Lower leg skin (tissue), 4 donors: ENCODE measurements around the gene PDK1. TPM values are rescaled to one million over a fixed set of nuclear protein-coding genes. Genes with fewer than 3 reads are reported as not detected.

ENCODE experiments used
- DNase-seq, 2 donors: peaks; one replicate each; pipeline ENCODE4 v3.0.0-alpha.2; 2019; ENCODE audit warnings: low spot score in 2 of 2
- H3K4me3 ChIP-seq: fragments of 200-600 bp; sonication (generic); 2 replicates; pipeline ENCODE4 v1.5.1; 2017; ENCODE audit warnings: mild to moderate bottlenecking, low read depth; ENCODE audit not compliant: poor library complexity, severe bottlenecking
- POLR2A ChIP-seq, 2 donors: fragments of 450-650 bp; IDR thresholded peaks; one replicate each; pipeline ENCODE4 v1.6.1; 2016 to 2017; ENCODE audit warnings: antibody characterized with exemption in 2 of 2, mild to moderate bottlenecking in 1 of 2, moderate library complexity in 1 of 2
- WGBS, 2 donors: methylation state at CpG; one replicate each; pipeline ENCODE4 v1.1.5; 2018; 5-methylcytosine and 5-hydroxymethylcytosine counted together
- intact Hi-C: fragments of 100-400 bp; cut with DNase I; formaldehyde crosslinking; loops from one replicate; pipeline ENCODE4 v1.15.0; 2023; ENCODE audit warnings: low total_unique reads
- total RNA-seq, 4 donors: library from RNA; depleted of rRNA; stranded (reverse); fragments of >200 nt; gene quantifications; one replicate each; pipeline ENCODE4 v1.1.0, GENCODE V29; 2016
- TF ChIP-seq, protein P1 (sequence below), 3 donors: fragments of 450-650 bp; IDR thresholded peaks; one replicate each; pipeline ENCODE4 v1.5.1; 2016; ENCODE audit warnings: antibody characterized with exemption in 3 of 3, mild to moderate bottlenecking in 3 of 3, moderate library complexity in 2 of 3

Gene PDK1
- total RNA-seq, 4 donors from 2014 or later, result 34.8 to 117 (median 54.8) TPM

GRCh38 chr2:172615727-172616261 is 59.9 kb downstream of the PDK1 start:
- no peak overlapping the region for H3K4me3 ChIP-seq
- 73 to 87% methylated on average over 5 of the region's 5 CpGs for WGBS, 2 donors
- intact Hi-C loops, result no loop called here
- DNase-seq, result no peak
- no peak for TF ChIP-seq POLR2A (IDR thresholded peaks at IDR 0.05)
- TF ChIP-seq, protein P1, sequence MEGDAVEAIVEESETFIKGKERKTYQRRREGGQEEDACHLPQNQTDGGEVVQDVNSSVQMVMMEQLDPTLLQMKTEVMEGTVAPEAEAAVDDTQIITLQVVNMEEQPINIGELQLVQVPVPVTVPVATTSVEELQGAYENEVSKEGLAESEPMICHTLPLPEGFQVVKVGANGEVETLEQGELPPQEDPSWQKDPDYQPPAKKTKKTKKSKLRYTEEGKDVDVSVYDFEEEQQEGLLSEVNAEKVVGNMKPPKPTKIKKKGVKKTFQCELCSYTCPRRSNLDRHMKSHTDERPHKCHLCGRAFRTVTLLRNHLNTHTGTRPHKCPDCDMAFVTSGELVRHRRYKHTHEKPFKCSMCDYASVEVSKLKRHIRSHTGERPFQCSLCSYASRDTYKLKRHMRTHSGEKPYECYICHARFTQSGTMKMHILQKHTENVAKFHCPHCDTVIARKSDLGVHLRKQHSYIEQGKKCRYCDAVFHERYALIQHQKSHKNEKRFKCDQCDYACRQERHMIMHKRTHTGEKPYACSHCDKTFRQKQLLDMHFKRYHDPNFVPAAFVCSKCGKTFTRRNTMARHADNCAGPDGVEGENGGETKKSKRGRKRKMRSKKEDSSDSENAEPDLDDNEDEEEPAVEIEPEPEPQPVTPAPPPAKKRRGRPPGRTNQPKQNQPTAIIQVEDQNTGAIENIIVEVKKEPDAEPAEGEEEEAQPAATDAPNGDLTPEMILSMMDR (IDR thresholded peaks at IDR 0.05), result no peak

DNA sequence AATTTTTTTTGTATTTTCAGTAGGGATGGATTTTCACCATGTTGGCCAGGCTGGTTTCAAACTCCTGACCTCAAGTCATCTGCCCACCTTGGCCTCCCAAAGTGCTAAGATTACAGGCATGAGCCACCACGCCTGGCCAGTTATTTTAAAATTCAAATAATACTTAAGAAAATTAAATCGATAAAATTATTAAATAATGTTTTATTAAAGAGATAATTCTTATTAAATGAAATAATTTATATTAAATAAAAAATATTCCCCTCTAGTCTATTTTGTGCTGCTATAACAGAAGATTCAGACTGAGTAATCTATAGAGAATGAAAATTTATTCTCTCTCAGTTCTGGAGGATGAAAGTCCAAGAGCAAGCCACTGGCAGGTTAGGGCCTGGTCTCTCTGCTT is 61.2 kb downstream of the PDK1 start:
- no peak overlapping the region for H3K4me3 ChIP-seq
- WGBS, 2 donors, result 93 to 97% methylated on average over 2 of the region's 2 CpGs
- DNase-seq, result no peak
- intact Hi-C loops, result no loop called here
- no peak for TF ChIP-seq POLR2A (IDR thresholded peaks at IDR 0.05)
- TF ChIP-seq, protein P1 (IDR thresholded peaks at IDR 0.05), result no peak

DNA sequence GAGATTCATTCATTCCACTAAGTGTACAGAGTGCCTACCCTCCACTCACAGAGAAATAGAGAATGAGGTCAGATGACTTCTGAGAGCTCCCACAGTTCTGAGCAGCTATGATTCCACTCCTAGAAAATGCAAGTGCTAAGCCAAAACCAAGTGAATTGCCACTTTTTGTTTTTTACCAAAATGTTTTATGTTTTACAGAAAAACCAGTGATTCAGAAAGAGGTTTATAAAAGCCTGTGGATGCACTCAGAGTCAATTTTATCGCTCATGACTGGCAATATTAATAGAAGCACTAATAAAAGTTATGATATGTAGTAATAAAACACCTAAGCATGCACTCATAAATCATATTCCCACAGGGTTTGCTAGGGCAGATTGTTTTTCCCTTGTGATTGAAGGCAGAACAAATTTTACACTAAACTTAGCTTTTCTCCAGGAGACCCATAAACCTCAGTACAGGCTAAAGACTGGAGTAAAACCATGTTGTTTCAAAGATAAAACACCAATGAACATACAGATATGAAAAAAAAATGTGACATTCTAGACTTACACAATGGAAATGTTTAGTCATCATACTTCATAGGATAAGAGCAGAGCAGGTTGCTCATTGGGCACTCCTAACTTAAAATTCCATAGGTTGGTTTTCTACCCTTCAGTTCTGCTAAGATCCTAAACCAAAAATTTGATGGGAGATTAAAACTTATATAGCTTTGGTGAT is 67.5 kb downstream of the PDK1 start:
- 58 to 61% methylated on average over 1 of the region's 1 CpG for WGBS, 2 donors
- intact Hi-C loops, result no loop called here
- DNase-seq, result no peak
- TF ChIP-seq POLR2A (IDR thresholded peaks at IDR 0.05), result no peak
- H3K4me3 ChIP-seq, result no peak overlapping the region

DNA sequence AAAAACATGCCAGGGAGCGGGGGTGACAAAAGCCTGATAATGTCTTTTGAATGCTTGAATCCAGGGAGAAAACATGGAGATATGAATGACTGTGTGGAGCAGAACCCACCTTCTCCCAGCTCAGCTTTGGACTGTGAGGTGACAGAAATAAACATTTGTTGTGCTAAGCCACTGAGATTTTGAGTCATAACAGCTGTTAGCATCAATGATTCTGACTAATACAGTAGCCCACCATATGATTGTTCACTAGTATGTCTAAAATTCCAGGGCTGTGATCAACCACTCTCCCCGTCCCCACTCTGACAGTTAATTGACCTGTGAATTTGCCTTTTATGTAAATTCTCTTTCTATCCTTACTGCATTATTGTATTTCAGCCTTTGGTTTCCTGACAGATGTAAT is 69.1 kb downstream of the PDK1 start:
- WGBS, 2 donors, result 92 to 98% methylated on average over 2 of the region's 2 CpGs
- DNase-seq, result no peak
- intact Hi-C loops, result no loop called here
- H3K4me3 ChIP-seq, result no peak overlapping the region
- no peak for TF ChIP-seq POLR2A (IDR thresholded peaks at IDR 0.05)
- TF ChIP-seq, protein P1 (IDR thresholded peaks at IDR 0.05), result no peak

DNA sequence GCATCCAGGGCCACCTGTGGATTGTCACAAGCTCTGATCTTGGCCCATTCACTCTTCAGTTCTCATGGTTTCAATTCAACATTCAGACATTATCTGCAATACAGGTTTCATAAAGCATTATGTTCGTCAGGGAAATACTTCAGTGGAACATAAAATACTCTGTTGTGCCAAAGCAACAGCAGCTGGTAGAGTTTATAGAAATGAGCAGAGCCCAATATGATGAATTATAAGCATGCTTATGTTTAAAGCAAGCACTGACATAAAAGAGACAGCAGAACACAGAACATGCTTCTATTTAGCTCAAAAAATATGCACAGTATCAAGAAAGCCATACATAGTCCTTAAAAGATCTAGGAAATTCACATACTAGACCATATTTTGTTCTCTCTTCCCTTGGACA is 71.3 kb downstream of the PDK1 start:
- H3K4me3 ChIP-seq, result no peak overlapping the region
- intact Hi-C loops, result no loop called here
- DNase-seq, result no peak
- 93 to 100% methylated on average over 1 of the region's 1 CpG for WGBS, 2 donors
- TF ChIP-seq POLR2A (IDR thresholded peaks at IDR 0.05), result no peak
- TF ChIP-seq, protein P1 (IDR thresholded peaks at IDR 0.05), result no peak

DNA sequence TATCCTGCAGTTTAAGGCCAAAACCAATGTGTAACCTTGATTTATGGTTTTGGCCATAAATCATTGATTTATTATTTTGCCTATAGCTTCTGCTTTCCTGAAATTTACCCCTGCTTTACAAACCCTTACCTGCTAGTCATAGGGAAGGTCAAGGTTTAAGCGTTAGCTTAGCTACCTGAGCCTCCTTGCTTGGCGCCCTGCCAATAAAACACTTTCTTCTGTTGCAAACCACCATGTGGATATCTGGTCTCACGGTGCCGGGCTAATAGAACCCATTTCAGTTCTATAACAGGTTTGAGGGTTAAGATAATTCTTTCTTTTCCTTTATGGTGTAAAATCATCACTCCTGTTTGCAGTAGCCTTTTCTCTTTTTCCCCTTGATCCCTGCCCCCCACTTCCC is 72.2 kb downstream of the PDK1 start:
- 72 to 96% methylated on average over 4 of the region's 4 CpGs for WGBS, 2 donors
- TF ChIP-seq, protein P1 (IDR thresholded peaks at IDR 0.05), result no peak
- no peak for TF ChIP-seq POLR2A (IDR thresholded peaks at IDR 0.05)
- intact Hi-C loops, result no loop called here
- DNase-seq, result no peak
- H3K4me3 ChIP-seq, result no peak overlapping the region
